GM18907 (cell line): ENCODE measurements around the gene TRPC5OS.

Experiments used
- ATAC-seq: cut with Tn5 transposase; IDR thresholded peaks from one replicate; pipeline ENCODE4 v1.9.1; 2021; ENCODE audit warnings: mild to moderate bottlenecking, moderate library complexity; ENCODE audit not compliant: unreplicated experiment

Gene TRPC5OS

DNA sequence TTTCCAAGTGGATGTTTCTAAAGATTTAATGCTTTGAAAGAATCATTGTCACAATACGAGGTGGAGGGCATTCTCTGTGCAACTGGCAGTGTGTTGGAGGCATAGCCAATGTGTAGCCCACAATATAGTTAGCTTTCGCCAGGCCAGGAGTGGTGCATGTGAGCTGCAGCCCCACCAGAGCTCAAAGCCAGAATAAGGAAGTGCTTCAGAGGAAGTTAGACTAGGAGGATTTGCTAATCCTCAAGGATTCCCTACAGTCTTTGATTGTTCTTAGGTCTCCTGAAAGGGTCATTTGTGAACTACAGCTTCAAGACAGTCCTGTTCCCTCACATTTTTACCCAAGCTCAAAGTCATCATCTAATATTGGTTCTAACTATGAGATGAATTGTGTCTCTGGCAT, 16.4 kb downstream of the TRPC5OS start:
- no peak for ATAC-seq

DNA sequence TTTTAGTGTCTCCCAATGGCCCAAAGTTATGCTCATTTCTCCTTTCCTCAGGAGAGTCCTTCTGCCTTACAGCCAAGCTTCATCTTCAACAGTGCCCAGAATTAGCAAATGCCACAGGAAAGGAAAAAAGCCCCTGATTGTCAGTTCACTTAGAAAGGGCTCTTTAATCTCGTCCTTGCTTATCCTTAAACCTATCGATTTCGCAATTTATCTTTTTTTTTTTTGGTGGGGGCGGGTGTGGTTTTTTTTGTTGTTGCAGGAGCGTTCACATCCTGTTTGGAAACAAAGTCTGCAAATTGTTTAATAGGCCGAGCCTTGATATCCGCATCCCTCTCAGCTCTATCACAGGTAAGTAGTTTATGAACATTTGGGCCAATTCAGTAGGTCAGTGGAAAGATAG, 20.2 kb downstream of the TRPC5OS start:
- ATAC-seq, result no peak

DNA sequence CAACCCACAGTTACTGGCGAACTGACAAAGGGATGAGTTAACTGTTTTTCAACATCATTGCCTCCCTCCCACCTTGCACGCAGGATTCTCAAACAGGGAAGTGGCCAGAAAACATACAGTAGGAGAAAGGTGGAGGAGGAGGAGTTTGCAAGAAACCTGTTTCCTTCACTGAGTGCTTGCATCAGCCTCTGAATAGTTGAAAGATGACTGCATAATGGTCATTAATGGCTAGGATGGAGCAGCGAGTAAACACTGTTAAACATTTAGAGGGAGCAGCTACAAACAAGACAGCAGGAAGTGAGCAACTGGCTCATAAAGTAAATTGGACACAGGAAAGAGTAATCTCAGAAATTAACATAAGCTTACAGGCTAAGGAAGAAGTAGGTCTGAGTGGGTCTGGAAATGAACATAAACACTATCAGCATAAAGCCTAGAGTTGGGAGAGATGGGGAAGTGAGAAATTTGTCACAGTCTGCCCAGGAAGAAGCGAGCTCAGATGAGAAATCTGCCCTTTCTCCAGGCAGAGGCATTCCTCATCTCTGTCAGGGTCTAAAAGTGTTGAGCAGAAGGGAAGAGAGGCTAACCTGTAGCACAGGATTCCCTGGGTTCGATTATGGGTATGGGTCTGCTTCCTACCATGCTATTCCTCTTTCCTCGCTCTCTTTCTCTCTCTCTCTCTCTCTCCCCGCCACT, 38.6 kb downstream of the TRPC5OS start:
- no peak for ATAC-seq

DNA sequence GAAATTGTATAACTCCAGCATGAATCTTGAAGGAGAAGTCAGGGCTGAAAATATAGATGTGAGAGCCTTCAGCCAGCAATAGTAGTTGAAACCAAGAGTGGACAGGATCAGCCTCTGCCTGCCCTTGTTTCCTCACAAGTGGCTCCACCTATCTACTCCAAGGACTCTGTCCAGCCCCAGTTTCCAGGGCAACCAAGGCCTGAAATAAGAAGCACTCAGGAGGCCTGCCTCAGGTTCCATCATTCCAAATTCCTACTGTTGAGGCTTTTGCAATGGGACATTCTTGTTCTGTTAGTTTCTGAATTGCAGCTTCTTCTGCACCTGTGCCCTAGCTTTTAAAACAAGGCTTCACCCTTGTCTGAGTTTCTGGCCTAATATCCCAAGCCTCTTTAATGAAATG, 41.6 kb downstream of the TRPC5OS start:
- ATAC-seq, result no peak

DNA sequence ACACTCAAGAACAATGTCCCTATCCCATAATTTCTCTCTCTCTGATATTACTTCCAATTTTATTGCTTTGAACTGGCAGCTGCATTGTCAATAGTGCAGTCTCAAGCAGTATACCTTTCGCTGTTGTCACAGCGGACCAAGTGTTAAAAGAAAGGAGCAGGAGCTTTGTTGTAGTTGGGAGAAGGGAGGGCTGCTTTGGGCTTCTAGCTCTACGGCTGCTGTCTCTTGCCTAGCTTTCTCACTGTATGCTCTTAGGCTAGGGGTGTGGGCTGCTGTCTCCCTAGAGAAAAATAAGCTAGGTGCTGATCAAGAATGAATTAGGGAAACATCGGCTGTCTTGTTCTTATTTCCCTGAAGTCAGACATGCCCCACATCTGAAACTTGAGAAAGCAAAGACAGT, 52.5 kb downstream of the TRPC5OS start:
- no peak for ATAC-seq
